ENCODE data around the gene KCNG1.

DNA sequence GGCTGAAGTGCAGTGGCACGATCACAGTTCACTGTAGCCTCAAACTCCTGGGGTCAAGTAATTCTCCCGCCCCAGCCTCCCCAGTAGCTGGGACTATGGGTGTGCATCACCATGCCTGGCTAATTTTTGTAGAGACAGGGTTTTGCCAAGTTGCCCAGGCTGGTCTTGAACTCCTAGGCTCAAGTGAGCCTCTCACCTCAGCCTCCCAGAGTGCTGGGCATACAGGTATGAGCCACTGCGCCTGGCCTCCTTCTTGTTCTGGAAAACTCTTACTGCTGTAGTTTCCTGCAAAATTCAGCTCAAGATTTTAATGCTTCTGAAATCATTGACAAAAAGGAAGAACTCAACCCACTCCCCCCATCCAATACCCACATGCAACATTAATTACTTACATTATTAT is 21.9 kb upstream of the KCNG1 start:
- TF ChIP-seq, protein P1, sequence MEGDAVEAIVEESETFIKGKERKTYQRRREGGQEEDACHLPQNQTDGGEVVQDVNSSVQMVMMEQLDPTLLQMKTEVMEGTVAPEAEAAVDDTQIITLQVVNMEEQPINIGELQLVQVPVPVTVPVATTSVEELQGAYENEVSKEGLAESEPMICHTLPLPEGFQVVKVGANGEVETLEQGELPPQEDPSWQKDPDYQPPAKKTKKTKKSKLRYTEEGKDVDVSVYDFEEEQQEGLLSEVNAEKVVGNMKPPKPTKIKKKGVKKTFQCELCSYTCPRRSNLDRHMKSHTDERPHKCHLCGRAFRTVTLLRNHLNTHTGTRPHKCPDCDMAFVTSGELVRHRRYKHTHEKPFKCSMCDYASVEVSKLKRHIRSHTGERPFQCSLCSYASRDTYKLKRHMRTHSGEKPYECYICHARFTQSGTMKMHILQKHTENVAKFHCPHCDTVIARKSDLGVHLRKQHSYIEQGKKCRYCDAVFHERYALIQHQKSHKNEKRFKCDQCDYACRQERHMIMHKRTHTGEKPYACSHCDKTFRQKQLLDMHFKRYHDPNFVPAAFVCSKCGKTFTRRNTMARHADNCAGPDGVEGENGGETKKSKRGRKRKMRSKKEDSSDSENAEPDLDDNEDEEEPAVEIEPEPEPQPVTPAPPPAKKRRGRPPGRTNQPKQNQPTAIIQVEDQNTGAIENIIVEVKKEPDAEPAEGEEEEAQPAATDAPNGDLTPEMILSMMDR (IDR thresholded peaks at IDR 0.05), result no peak
- no peak for TF ChIP-seq POLR2A (IDR thresholded peaks at IDR 0.05)

Measured in heart left ventricle (tissue), 13 donors.